Measurements from ENCODE around the gene ZBTB7C.
"Not testable (repeated sequence)": the region's sequence is repeated elsewhere in the genome, so short reads cannot be mapped to it uniquely, and the experiment has no call there.

ZBTB7C gene

DNA sequence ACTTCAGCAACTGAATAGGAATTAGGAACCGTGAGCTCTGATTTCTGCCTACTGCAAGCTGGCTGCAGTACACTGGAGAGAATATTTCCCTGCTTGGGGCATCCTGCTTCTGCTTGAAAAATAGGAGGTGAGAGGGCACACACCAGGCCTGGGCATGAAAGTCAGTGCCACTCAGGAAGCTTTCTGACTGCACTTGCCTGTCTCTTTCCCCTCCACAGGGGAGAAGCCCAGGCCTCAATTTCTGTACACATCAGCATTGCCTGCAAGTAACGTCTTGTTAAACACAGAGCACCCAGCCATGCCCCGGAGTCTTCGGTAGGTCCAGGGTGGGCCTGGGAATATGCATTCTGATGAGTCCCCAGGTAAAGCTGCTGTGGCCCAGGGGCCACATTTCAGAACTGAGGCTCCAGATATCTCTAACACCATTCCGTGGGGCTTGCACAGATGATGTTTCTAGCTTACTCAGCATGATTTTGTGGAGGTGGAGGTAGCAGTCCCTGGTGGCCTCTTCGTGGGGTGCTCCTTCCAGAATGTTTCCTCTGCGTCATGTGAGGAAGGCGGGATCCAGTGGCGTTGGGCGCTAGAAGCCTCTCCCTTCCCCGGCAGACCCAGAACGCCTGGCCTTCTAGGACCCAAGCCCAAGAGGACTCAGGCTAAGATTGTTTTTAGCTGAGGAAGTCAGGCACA is 114.1 kb downstream of the ZBTB7C start:
- DNase-seq = no peak

DNA sequence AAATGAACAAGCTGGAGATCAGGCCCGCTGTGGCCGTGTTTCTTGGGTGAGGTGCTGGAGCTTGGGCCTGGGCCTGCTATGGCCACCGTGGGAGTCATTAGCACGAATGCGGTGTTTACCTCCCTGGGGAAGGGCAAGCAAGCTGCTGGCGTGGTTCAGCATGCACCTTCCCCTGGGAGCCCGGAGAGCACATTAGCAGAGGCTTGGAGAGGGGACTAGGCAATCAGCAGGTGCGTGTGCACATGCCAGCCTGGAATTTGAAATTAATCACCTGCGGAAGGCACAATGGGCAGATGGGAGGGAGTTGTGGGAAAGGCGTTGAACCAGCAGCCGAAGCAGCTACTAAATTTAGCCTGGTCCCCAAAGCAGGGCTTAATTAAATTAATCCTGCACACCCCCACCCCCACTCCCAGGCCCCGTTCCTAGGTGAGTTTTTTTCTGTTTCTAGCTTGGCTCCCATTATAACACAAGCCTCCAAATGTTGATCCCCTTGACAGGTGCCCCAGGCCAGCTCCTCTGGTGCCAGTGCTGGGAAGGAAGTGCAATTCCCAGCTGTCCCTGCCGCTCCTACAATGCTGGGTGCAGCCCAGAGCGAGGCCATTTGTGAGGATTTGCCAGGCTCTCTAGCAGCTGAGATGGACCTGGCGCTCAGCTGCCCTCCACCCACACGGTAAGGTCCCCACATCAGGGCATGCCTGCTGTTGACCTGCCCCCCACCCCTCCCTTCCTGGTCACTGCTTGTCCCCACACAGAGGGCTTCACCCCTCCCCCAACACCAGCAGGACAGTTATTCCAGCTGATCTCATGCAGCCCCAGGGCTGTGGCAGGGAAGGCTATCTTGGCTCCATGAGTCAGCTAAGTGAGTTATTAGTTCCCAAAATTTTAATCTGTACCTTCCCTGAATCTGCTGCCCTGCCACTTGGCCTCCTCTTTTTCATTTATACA is 115.0 kb downstream of the ZBTB7C start:
- DNase-seq = no peak

GRCh38 chr18:48292782-48293424 is 116.3 kb downstream of the ZBTB7C start:
- no peak for DNase-seq

DNA sequence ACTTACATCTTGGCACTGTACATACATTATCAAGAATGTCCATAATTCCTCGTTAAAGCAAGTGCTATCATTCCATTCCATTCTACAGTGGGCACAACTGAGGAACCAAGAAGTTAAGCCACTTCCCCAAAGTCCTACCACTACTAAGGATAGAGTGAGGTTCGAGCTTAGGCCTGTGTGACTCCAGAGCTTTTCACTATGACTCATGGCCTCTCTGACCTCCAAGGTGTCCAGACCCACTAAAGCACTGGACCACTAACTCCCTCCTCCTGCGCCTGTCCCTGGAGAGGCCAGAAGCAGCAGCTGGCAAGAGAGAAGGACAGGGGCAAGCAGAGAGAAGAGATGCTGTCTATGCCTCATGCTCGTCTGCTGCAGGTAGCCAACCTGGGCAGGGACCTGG is 117.0 kb downstream of the ZBTB7C start:
- DNase-seq = no peak

DNA sequence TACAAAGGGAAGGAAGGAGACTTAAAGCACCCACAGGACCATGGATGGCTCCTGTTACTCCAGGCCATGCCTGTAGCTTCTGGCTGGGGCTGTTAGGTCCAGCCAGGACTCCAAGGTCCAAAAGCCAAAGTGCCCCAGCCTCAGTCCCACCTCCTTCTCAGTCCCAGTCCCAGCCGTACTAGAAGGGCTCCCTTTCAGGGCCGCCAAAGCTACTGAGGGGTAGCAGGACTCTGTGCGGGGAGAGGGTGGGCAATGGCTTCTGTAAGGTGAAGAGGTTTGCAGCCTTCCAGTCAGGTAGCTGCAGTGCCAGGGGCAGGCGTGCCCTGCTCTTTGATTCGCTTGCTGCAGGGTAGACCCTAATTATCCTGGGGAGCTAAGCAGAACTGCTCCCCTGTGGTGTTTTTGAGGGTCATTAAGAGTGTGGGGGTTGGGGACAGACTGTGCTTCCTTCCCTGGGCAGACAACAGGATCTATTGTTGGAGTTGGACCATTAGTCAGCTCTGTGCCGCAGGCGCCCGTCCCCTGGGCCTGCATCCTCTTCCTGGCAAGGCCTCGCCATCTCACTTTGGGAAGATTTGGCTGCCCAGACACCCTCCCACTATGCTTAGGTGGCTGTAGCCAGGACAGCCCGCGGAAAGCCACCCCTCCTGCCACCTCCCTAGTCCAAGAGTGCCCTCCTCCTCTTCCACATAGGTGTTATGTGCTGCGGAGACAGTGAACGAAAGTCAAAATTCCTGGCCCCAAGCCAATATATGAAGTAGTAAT is 118.8 kb downstream of the ZBTB7C start:
- DNase-seq = no peak

DNA sequence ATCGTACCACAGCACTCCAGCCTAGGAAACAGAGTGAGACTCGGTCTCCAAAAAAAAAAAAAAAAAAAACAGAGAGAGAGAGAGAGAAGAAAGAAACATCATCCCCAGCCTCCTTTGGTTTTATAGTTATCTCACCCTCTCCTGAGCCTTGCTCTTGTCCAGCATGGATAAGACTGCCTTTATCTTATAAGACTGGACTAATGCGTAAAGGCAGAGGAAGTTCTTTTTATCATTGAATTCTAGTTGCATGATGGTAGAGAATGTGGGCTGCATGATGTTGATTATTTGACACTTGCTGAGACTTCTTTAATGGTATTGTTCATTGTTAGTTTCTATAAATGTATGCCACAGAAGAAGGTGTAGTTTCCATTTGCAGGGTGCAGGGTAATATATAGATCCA is 124.4 kb downstream of the ZBTB7C start:
- no peak for DNase-seq

DNA sequence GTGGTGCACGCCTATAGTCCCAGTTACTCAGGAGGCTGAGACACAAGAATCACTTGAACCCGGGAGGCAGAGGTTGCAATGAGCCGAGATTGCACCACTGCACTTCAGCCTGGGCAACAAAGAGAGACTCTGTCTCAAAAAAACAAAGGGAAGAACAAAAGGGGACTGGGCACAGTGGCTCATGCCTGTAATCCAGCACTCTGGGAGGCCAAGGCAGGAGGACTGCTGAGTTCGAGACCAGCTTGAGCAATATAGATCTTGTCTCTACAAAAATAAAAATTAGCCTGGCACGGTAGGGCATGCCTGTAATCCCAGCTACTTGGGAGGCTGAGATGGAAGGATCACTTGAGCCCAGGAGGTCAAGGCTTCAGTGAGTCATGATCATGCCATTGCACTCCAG is 125.2 kb downstream of the ZBTB7C start:
- DNase-seq = not testable (repeated sequence)

- not testable (repeated sequence) for DNase-seq
Observed at GRCh38 chr18:48281460-48281859, 127.7 kb downstream of the ZBTB7C start.

- DNase-seq = no peak
Observed at GRCh38 chr18:48279312-48279711, 129.9 kb downstream of the ZBTB7C start.

DNA sequence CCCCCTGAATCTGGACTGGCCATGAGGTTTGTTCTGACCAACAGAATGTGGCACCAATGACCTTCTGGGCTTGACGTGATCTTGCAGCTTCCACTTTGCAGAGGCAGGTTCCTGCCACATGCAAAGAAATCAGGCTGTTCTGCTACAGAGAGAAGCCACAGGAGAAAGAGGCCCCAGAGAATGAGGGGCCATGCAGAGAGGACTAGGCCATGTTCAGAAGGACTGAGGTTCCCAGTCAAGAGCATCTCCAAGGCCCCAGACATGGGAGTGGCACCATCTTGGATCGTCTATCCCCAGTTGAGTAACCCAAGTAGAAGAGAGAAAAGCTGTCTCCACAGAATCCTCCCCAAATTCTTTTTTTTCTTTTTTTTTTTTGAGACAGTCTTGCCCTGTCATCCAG is 131.1 kb downstream of the ZBTB7C start:
- no peak for DNase-seq

DNA sequence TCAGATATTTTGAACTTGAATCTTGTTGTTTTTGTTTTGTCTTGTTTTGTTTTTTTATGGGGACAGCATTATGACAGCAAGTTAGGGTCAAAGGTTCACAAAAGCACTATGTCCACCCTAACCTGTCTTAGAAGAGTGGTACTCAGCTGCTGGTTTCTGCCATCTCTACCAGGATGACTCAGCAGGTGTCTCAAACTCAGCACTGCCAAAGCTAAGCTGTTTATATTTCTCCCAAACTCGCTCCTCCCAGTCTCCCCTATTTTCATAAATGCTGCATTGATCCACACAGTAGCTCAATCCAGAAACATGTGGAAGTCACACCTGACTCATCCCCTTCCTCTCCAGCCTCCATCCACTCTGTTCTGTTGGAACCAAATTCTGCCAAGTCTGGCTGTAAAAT is 134.9 kb downstream of the ZBTB7C start:
- DNase-seq = no peak

DNA sequence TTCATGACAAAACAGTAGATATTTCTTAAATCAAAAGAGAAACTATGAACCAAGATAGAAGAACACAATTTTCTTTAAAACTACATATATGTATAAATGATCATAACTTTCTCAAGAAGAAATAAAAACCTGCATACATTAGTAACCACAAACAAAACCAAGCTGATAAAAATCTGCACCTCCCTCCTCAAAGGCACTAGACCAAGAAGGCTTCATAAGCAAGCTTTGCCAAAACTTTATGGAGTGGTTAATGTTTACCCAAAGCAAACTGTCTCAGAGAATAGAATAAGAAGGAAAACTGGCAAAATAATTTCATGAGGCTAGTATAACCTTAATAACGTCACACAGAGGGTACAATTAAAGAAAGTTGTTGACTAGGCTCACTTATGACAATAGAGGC is 138.3 kb downstream of the ZBTB7C start:
- DNase-seq = no peak

- no peak for DNase-seq
Observed at GRCh38 chr18:48265328-48265727, 143.9 kb downstream of the ZBTB7C start.

DNA sequence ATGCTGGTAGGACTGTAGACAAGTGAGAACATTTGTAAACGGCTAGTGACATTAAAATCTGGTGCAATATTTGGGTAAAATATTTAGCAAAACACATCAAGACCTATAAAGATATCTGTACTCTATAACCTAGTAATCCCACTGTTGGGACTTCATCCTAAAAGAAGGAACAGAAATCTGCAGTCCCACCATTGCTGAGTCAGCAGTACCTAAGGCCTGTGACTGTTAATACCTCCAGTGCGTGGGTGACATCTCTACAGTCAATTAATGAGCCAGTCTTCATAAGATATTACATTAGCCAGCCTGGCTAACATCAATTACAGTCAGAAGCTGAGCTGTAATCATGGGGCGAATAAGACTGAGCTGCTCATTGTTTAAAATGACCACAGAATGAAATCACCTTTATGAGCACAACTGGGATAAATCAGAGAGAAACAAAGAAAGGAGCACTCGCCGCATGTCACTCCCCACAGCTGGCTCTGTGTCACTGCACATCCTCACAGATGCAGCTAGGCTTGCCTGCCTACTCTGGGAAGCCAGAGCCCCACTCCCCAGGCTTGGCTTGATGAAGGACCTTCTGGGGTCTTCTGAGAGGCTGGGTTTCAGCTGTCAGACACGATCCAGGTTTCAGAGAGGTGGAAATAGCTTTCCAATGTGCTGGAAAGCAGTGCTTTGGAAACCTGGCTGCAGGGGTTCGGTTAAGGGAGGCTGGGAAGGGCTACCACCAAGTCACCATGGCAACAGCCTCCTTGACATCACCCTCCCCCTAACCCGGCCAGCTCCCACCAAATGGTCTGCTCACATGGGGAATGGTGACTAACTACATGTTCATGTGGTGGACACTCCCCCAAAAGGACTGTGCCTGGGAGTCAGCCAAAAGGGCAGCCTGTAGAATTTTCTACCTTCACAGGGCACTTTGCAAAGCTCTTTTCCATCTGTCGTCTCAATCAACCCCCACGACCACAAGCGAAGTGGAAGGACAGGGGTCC is 145.0 kb downstream of the ZBTB7C start:
- no peak for DNase-seq

- no peak for DNase-seq
Observed at GRCh38 chr18:48263192-48263853, 145.9 kb downstream of the ZBTB7C start.

- no peak for DNase-seq
Observed at GRCh38 chr18:48260237-48260636, 148.9 kb downstream of the ZBTB7C start.

DNA sequence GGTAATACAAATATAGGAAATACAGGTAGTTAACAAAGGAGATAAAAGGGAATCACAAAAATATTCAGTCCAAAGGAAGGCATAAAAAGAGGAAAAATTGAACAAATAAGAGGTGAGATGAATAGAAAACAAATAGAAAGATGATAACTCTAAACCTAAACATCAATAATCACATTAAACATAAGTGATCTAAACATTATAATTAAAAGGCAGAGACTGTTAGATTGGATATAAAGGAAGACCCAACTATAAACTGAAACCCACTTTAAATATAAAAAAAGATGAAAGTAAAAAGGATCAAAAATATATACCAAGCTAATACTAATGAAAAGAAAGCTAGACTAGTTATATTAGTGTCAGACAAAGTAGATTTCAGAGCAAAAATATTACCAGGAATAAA is 152.3 kb downstream of the ZBTB7C start:
- DNase-seq = no peak

- DNase-seq = no peak
Observed at GRCh38 chr18:48254077-48254602, 155.0 kb downstream of the ZBTB7C start.

GRCh38 chr18:48252525-48252924 is 156.7 kb downstream of the ZBTB7C start:
- DNase-seq = no peak

- no peak for DNase-seq
Observed at GRCh38 chr18:48250918-48251317, 158.3 kb downstream of the ZBTB7C start.
